Activated CD4-positive, alpha-beta T cell treated with anti-CD3 and anti-CD28 coated beads, Interleukin-2, amount 10 ng/mL, durations not matched to agents 24 days and 14 days (primary cell): ENCODE measurements around the gene DSCAM. TPM values are rescaled to one million over a fixed set of nuclear protein-coding genes. Genes with fewer than 3 reads are reported as not detected.

ENCODE experiments used
- DNase-seq: peaks from one replicate; pipeline ENCODE4 v3.0.0; 2022
- H3K27ac Mint-ChIP-seq: one replicate; pipeline ENCODE4 v1.8.0; 2022; ENCODE audit warnings: mild to moderate bottlenecking, mixed read lengths
- H3K27me3 Mint-ChIP-seq: one replicate; pipeline ENCODE4 v1.8.0; 2022; ENCODE audit warnings: mixed read lengths
- H3K36me3 Mint-ChIP-seq: one replicate; pipeline ENCODE4 v1.8.0; 2022; ENCODE audit warnings: low read depth, mild to moderate bottlenecking, mixed read lengths
- H3K4me1 Mint-ChIP-seq: one replicate; pipeline ENCODE4 v1.8.0; 2021; ENCODE audit warnings: mixed read lengths
- H3K4me3 Mint-ChIP-seq: one replicate; pipeline ENCODE4 v1.8.0; 2022; ENCODE audit warnings: mild to moderate bottlenecking, moderate library complexity, mixed read lengths
- H3K9me3 Mint-ChIP-seq: one replicate; pipeline ENCODE4 v1.8.0; 2021; ENCODE audit warnings: mixed read lengths
- intact Hi-C: fragments of 100-400 bp; cut with micrococcal nuclease; formaldehyde crosslinking; loops from one replicate; pipeline ENCODE4 v1.15.1; 2023
- total RNA-seq: library from RNA; stranded (reverse); gene quantifications from 2 replicates; pipeline ENCODE4 v1.2.3, GENCODE V29; 2022

Gene DSCAM
- total RNA-seq, 1 donor from 2014 or later: not detected

GRCh38 chr21:40371329-40371728 is 475.6 kb downstream of the DSCAM start:
- H3K27me3 Mint-ChIP-seq: no peaks in the 10 kb centered on the region

GRCh38 chr21:40356644-40357043 is 490.3 kb downstream of the DSCAM start:
- intact Hi-C loops: no loop called here
- Mint-ChIP-seq H3K27ac (no peak overlapping the region), H3K27me3 (no peaks in the 10 kb centered on the region), H3K4me1 (no peaks in the 10 kb centered on the region), H3K4me3 (no peak overlapping the region), H3K36me3 (no peaks in the 10 kb centered on the region), H3K9me3 (peaks cover 4% of the 10 kb centered on the region)
- DNase-seq: no peak

More at GRCh38 chr21:40371329-40371728, 475.6 kb downstream of the DSCAM start:
- Mint-ChIP-seq H3K4me1 (no peaks in the 10 kb centered on the region), H3K4me3 (no peak overlapping the region), H3K36me3 (no peaks in the 10 kb centered on the region), H3K9me3 (no peaks in the 10 kb centered on the region), H3K27ac (no peak overlapping the region)
- no peak for DNase-seq
- intact Hi-C loops: no loop called here

GRCh38 chr21:40355076-40355475 is 491.9 kb downstream of the DSCAM start:
- H3K27ac Mint-ChIP-seq: no peak overlapping the region
- no peak for DNase-seq
- H3K27me3 Mint-ChIP-seq: no peaks in the 10 kb centered on the region
- H3K9me3 Mint-ChIP-seq: peaks cover 4% of the 10 kb centered on the region
- no peaks in the 10 kb centered on the region for H3K36me3 Mint-ChIP-seq
- no peak overlapping the region for H3K4me3 Mint-ChIP-seq
- intact Hi-C loops: no loop called here
- no peaks in the 10 kb centered on the region for H3K4me1 Mint-ChIP-seq

- Mint-ChIP-seq H3K9me3 (peaks cover 4% of the 10 kb centered on the region), H3K4me1 (no peaks in the 10 kb centered on the region), H3K4me3 (no peak overlapping the region), H3K27ac (no peak overlapping the region), H3K27me3 (no peaks in the 10 kb centered on the region), H3K36me3 (no peaks in the 10 kb centered on the region)
- DNase-seq: no peak
- intact Hi-C loops: no loop called here
Observed at GRCh38 chr21:40351006-40351405, 496.0 kb downstream of the DSCAM start.

GRCh38 chr21:40349591-40349990 is 497.4 kb downstream of the DSCAM start:
- Mint-ChIP-seq H3K4me1 (no peaks in the 10 kb centered on the region), H3K27me3 (no peaks in the 10 kb centered on the region), H3K27ac (no peak overlapping the region), H3K4me3 (no peak overlapping the region), H3K9me3 (no peaks in the 10 kb centered on the region), H3K36me3 (no peaks in the 10 kb centered on the region)
- DNase-seq: no peak
- intact Hi-C loops: no loop called here

GRCh38 chr21:40345711-40346321 is 501.1 kb downstream of the DSCAM start:
- no peaks in the 10 kb centered on the region for H3K36me3 Mint-ChIP-seq
- intact Hi-C loops: no loop called here

GRCh38 chr21:40340357-40340756 is 506.6 kb downstream of the DSCAM start:
- intact Hi-C loops: no loop called here
- no peak for DNase-seq
- Mint-ChIP-seq H3K9me3 (no peaks in the 10 kb centered on the region), H3K36me3 (no peaks in the 10 kb centered on the region), H3K4me1 (no peaks in the 10 kb centered on the region), H3K27me3 (no peaks in the 10 kb centered on the region), H3K27ac (no peak overlapping the region), H3K4me3 (no peak overlapping the region)

More at GRCh38 chr21:40345711-40346321, 501.1 kb downstream of the DSCAM start:
- H3K9me3 Mint-ChIP-seq: no peaks in the 10 kb centered on the region
- no peaks in the 10 kb centered on the region for H3K4me1 Mint-ChIP-seq
- no peak for DNase-seq
- no peaks in the 10 kb centered on the region for H3K27me3 Mint-ChIP-seq
- no peak overlapping the region for H3K4me3 Mint-ChIP-seq
- no peak overlapping the region for H3K27ac Mint-ChIP-seq

GRCh38 chr21:40339050-40339449 is 507.9 kb downstream of the DSCAM start:
- Mint-ChIP-seq H3K4me3 (no peak overlapping the region), H3K4me1 (no peaks in the 10 kb centered on the region), H3K27me3 (no peaks in the 10 kb centered on the region), H3K36me3 (no peaks in the 10 kb centered on the region), H3K9me3 (no peaks in the 10 kb centered on the region), H3K27ac (no peak overlapping the region)
- intact Hi-C loops: no loop called here
- DNase-seq: no peak

- no peak overlapping the region for H3K4me3 Mint-ChIP-seq
Observed at GRCh38 chr21:40337981-40338380, 509.0 kb downstream of the DSCAM start.

GRCh38 chr21:40335704-40336103 is 511.3 kb downstream of the DSCAM start:
- intact Hi-C loops: no loop called here
- Mint-ChIP-seq H3K36me3 (no peaks in the 10 kb centered on the region), H3K9me3 (no peaks in the 10 kb centered on the region), H3K27me3 (no peaks in the 10 kb centered on the region), H3K4me1 (no peaks in the 10 kb centered on the region), H3K4me3 (no peak overlapping the region), H3K27ac (no peak overlapping the region)
- DNase-seq: no peak

More at GRCh38 chr21:40337981-40338380, 509.0 kb downstream of the DSCAM start:
- H3K27ac Mint-ChIP-seq: no peak overlapping the region
- H3K36me3 Mint-ChIP-seq: no peaks in the 10 kb centered on the region
- no peak for DNase-seq
- no peaks in the 10 kb centered on the region for H3K9me3 Mint-ChIP-seq
- H3K27me3 Mint-ChIP-seq: no peaks in the 10 kb centered on the region
- H3K4me1 Mint-ChIP-seq: no peaks in the 10 kb centered on the region
- intact Hi-C loops: no loop called here

- Mint-ChIP-seq H3K4me1 (no peaks in the 10 kb centered on the region), H3K4me3 (no peak overlapping the region), H3K9me3 (no peaks in the 10 kb centered on the region), H3K27ac (no peak overlapping the region), H3K36me3 (no peaks in the 10 kb centered on the region), H3K27me3 (no peaks in the 10 kb centered on the region)
- DNase-seq: no peak
- intact Hi-C loops: no loop called here
Observed at GRCh38 chr21:40334159-40334558, 512.8 kb downstream of the DSCAM start.

- intact Hi-C loops: no loop called here
- no peak for DNase-seq
- H3K4me3 Mint-ChIP-seq: no peak overlapping the region
- H3K9me3 Mint-ChIP-seq: no peaks in the 10 kb centered on the region
- H3K4me1 Mint-ChIP-seq: no peaks in the 10 kb centered on the region
- H3K27me3 Mint-ChIP-seq: no peaks in the 10 kb centered on the region
- no peaks in the 10 kb centered on the region for H3K36me3 Mint-ChIP-seq
- H3K27ac Mint-ChIP-seq: no peak overlapping the region
Observed at GRCh38 chr21:40333731-40334130, 513.2 kb downstream of the DSCAM start.

- intact Hi-C loops: no loop called here
- no peaks in the 10 kb centered on the region for H3K36me3 Mint-ChIP-seq
- no peak overlapping the region for H3K27ac Mint-ChIP-seq
- no peaks in the 10 kb centered on the region for H3K9me3 Mint-ChIP-seq
- no peaks in the 10 kb centered on the region for H3K27me3 Mint-ChIP-seq
- no peaks in the 10 kb centered on the region for H3K4me1 Mint-ChIP-seq
- no peak overlapping the region for H3K4me3 Mint-ChIP-seq
- DNase-seq: no peak
Observed at GRCh38 chr21:40331804-40332203, 515.2 kb downstream of the DSCAM start.

- no peak for DNase-seq
- H3K4me1 Mint-ChIP-seq: no peaks in the 10 kb centered on the region
- intact Hi-C loops: no loop called here
- no peaks in the 10 kb centered on the region for H3K27me3 Mint-ChIP-seq
- no peaks in the 10 kb centered on the region for H3K36me3 Mint-ChIP-seq
- H3K27ac Mint-ChIP-seq: no peak overlapping the region
- no peak overlapping the region for H3K4me3 Mint-ChIP-seq
- no peaks in the 10 kb centered on the region for H3K9me3 Mint-ChIP-seq
Observed at GRCh38 chr21:40331172-40331571, 515.8 kb downstream of the DSCAM start.

GRCh38 chr21:40324389-40324788 is 522.6 kb downstream of the DSCAM start:
- Mint-ChIP-seq H3K4me3 (no peak overlapping the region), H3K27ac (no peak overlapping the region), H3K36me3 (no peaks in the 10 kb centered on the region), H3K27me3 (no peaks in the 10 kb centered on the region), H3K9me3 (peaks cover 5% of the 10 kb centered on the region), H3K4me1 (no peaks in the 10 kb centered on the region)
- no peak for DNase-seq
- intact Hi-C loops: no loop called here
